ENCODE data around the gene MFN2. TPM values are rescaled to one million over a fixed set of nuclear protein-coding genes. Genes with fewer than 3 reads are reported as not detected.

Gene MFN2
- total RNA-seq, 1 donor from 2014 or later, result 71.4 TPM

- H3K4me1 Mint-ChIP-seq (ENCODE audit: unreplicated experiment), result peaks cover 15% of the 10 kb centered on the region
- no peak overlapping the region for H3K27ac Mint-ChIP-seq
- no peaks in the 10 kb centered on the region for H3K27me3 Mint-ChIP-seq
- TF ChIP-seq, protein P1, sequence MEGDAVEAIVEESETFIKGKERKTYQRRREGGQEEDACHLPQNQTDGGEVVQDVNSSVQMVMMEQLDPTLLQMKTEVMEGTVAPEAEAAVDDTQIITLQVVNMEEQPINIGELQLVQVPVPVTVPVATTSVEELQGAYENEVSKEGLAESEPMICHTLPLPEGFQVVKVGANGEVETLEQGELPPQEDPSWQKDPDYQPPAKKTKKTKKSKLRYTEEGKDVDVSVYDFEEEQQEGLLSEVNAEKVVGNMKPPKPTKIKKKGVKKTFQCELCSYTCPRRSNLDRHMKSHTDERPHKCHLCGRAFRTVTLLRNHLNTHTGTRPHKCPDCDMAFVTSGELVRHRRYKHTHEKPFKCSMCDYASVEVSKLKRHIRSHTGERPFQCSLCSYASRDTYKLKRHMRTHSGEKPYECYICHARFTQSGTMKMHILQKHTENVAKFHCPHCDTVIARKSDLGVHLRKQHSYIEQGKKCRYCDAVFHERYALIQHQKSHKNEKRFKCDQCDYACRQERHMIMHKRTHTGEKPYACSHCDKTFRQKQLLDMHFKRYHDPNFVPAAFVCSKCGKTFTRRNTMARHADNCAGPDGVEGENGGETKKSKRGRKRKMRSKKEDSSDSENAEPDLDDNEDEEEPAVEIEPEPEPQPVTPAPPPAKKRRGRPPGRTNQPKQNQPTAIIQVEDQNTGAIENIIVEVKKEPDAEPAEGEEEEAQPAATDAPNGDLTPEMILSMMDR (conservative IDR thresholded peaks at IDR 0.05), result no peak
- H3K9me3 Mint-ChIP-seq, result no peaks in the 10 kb centered on the region
- peaks cover 23% of the 10 kb centered on the region for H3K36me3 Mint-ChIP-seq
- no peak overlapping the region for H3K4me3 Mint-ChIP-seq
- DNase-seq (ENCODE audit: extremely low spot score, unreplicated experiment), result no peak
These were observed 33.6 kb upstream of the MFN2 start for GRCh38 chr1:11946647-11947046.

DNA sequence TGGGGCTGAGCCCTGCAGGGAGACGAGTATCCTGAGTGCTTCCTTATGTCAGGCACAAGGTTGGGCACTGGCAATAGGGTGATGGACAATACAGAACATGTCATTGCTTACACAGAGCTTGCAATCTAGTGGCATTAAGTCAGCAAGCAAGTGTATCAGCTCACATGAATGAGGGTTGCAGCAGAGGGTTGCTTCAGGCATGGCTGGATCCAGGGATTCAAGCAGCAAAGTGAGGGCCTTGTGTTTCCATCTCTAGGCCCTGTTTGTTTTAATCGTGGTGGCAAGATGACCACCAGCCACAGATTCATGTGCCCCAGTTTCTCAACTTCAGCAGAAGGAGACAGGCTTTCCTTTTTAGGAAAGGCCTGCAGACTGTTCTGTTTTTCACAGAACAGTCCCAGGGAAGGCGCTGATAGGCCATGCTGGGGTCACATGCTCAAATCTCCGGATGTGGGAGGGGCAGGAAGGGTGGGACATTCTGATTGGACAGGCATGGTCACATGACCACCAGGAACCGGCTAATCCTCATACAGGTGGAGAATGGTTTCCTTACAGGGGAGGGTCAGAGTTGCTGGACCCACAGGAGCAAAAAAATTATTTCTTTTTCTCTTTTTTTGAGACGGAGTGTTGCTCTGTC lies 31.3 kb upstream of the MFN2 start:
- peaks cover 19% of the 10 kb centered on the region for H3K36me3 Mint-ChIP-seq

DNA sequence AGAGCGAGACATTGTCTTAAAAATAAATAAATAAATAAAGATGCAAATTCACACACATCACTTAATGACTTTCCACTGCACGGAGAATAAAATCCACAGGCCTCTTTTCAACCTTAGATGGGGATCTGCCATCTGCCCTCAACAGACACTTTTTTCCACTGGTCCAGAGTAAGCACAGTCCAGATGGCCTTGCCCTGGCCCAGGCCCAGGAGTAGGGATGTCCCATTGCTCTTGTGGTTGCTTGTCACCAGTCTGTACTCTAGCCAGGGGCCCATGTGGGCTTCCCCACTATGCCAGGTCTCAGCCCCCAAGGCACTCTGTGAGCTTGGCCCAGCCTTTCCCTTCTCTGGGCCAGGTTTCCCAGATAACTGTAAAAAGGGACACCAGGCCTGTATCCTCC lies 28.3 kb upstream of the MFN2 start:
- H3K4me1 Mint-ChIP-seq (ENCODE audit: unreplicated experiment), result no peaks in the 10 kb centered on the region
- no peaks in the 10 kb centered on the region for H3K27me3 Mint-ChIP-seq
- H3K36me3 Mint-ChIP-seq, result peaks cover 10% of the 10 kb centered on the region
- no peak overlapping the region for H3K27ac Mint-ChIP-seq
- H3K4me3 Mint-ChIP-seq, result no peak overlapping the region
- TF ChIP-seq, protein P1 (conservative IDR thresholded peaks at IDR 0.05), result no peak
- DNase-seq (ENCODE audit: extremely low spot score, unreplicated experiment), result no peak
- no peaks in the 10 kb centered on the region for H3K9me3 Mint-ChIP-seq

More for the DNA sequence above, 31.3 kb upstream of the MFN2 start:
- Mint-ChIP-seq H3K27me3 (no peaks in the 10 kb centered on the region), H3K9me3 (no peaks in the 10 kb centered on the region), H3K4me1 (ENCODE audit: unreplicated experiment) (peaks cover 15% of the 10 kb centered on the region), H3K4me3 (no peak overlapping the region), H3K27ac (no peak overlapping the region)
- DNase-seq (ENCODE audit: extremely low spot score, unreplicated experiment), result no peak
- TF ChIP-seq, protein P1 (conservative IDR thresholded peaks at IDR 0.05), result no peak

DNA sequence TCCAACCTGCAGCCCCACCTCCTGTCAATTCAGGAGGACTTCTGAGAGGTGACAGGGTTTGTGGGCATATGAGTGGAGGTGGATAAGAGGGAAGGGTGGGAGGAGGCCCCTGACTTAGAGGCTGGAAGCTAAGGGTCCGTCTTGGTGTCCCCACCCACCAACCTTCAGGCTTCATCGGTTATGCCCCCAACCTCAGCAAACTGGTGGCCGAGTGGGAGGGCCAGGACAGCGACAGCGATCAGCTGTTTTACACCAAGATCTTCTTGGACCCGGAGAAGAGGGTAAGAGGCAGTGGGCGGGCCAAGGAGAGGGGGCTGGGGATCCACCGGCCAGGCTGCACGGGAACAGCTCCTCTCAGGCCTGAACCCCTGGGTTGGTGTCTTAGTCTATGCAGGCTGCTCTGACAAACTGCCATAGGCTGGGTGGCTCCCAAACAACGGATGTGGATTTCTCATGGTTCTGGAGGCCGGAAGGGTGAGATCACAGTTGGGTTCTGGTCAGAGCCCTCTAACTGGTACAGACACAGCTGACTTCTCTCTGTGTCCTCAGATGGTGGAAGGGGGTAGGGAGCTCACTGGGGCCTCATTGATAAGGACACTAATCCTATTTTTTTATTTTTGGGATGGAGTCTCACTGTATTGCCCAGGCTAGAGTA lies 27.7 kb upstream of the MFN2 start:
- no peak overlapping the region for H3K27ac Mint-ChIP-seq
- H3K36me3 Mint-ChIP-seq, result peaks cover 15% of the 10 kb centered on the region
- no peak for DNase-seq (ENCODE audit: extremely low spot score, unreplicated experiment)
- H3K9me3 Mint-ChIP-seq, result no peaks in the 10 kb centered on the region
- H3K4me3 Mint-ChIP-seq, result no peak overlapping the region
- TF ChIP-seq, protein P1 (conservative IDR thresholded peaks at IDR 0.05), result no peak
- H3K4me1 Mint-ChIP-seq (ENCODE audit: unreplicated experiment), result no peaks in the 10 kb centered on the region
- H3K27me3 Mint-ChIP-seq, result no peaks in the 10 kb centered on the region

- TF ChIP-seq, protein P1 (conservative IDR thresholded peaks at IDR 0.05), result no peak
- Mint-ChIP-seq H3K27ac (no peak overlapping the region), H3K9me3 (no peaks in the 10 kb centered on the region), H3K4me3 (no peak overlapping the region), H3K36me3 (peaks cover 8% of the 10 kb centered on the region), H3K4me1 (ENCODE audit: unreplicated experiment) (no peaks in the 10 kb centered on the region), H3K27me3 (no peaks in the 10 kb centered on the region)
- no peak for DNase-seq (ENCODE audit: extremely low spot score, unreplicated experiment)
These were observed 25.0 kb upstream of the MFN2 start for GRCh38 chr1:11955221-11955620.

Data from type B pancreatic cell (in vitro differentiated cells).